Naive thymus-derived CD8-positive, alpha-beta T cell (primary cell): ENCODE results near the gene MAP1LC3C. TPM values are rescaled to one million over a fixed set of nuclear protein-coding genes. Genes with fewer than 3 reads are reported as not detected.

ENCODE experiments used
- ATAC-seq, 2 donors: fragments of 150-1000 bp; cut with Tn5 transposase in 1 of 2; sonication (Bioruptor Pico), chemical (Tn5 transposase) in 1 of 2; 1 replicate in 1 of 2; 2 replicates in 1 of 2; pipeline ENCODE4 v1.10.0; 2021; ENCODE audit warnings: mild to moderate bottlenecking in 2 of 2, moderate library complexity in 2 of 2
- POLR2A ChIA-PET: fragments of 350-600 bp; sonication (Branson Sonifier 250); formaldehyde crosslinking; loops from one replicate; lab custom pipeline; 2021; ENCODE audit warnings: antibody characterized with exemption; lab: Charles Lee
- DNase-seq, 10 donors: peaks; one replicate each; pipeline versions ENCODE4 v3.0.0 to v3.0.0-alpha.2; 2020 to 2022
- H3K27ac Mint-ChIP-seq, 10 donors: one replicate each; pipeline ENCODE4 v1.8.0; 2020 to 2022; ENCODE audit warnings: mild to moderate bottlenecking in 10 of 10, mixed read lengths in 10 of 10, moderate library complexity in 4 of 10, inconsistent platforms in 1 of 10
- H3K27me3 Mint-ChIP-seq, 5 donors: one replicate each; pipeline ENCODE4 v1.8.0; 2021 to 2022; ENCODE audit warnings: mixed read lengths in 5 of 5
- H3K36me3 Mint-ChIP-seq, 3 donors: one replicate each; pipeline ENCODE4 v1.8.0; 2020 to 2022; ENCODE audit warnings: mixed read lengths in 3 of 3, mild to moderate bottlenecking in 2 of 3, inconsistent platforms in 1 of 3
- H3K4me1 Mint-ChIP-seq, 4 donors: one replicate each; pipeline ENCODE4 v1.8.0; 2021 to 2022; ENCODE audit warnings: mixed read lengths in 4 of 4
- H3K4me3 Mint-ChIP-seq, 10 donors: one replicate each; pipeline ENCODE4 v1.8.0; 2020 to 2022; ENCODE audit warnings: mild to moderate bottlenecking in 10 of 10, mixed read lengths in 10 of 10, moderate library complexity in 6 of 10, inconsistent platforms in 1 of 10
- H3K9me3 Mint-ChIP-seq, 9 donors: one replicate each; pipeline ENCODE4 v1.8.0; 2020 to 2022; ENCODE audit warnings: mixed read lengths in 9 of 9, mild to moderate bottlenecking in 3 of 9, inconsistent platforms in 1 of 9, moderate library complexity in 1 of 9
- polyA plus RNA-seq, 3 donors: library from polyadenylated mRNA; unstranded; fragments of 300-500 nt; fragmentation: Illumina TruSeq; gene quantifications; one replicate each; pipeline ENCODE4 v1.2.3, GENCODE V29; 2021
- total RNA-seq, 8 experiments: library from RNA in 2 of 8; stranded (reverse) in 2 of 8; gene quantifications; one replicate each; pipeline ENCODE4 v1.2.3 and lab custom pipeline; 2021 to 2026

The MAP1LC3C gene
- total and polyA plus RNA-seq, 5 experiments from 2014 or later: not detected

DNA sequence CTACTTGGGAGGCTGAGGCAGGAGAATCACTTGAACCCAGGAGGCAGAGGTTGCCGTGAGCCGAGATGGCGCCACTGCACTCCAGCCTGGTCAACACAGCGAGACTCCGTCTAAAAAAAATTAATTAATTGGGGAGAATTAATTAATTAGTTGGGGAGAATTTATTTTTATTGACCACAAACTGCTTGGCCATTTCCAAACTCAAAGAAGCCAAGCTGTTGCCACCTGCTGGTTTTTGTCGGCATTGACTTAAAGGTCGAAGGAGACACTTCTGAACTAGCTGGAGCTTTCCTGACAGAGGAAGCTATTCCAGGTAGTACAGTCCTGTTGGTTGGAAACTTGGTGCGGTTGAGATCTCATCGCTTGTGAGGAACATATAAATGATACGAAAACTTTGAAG lies 13.1 kb downstream of the MAP1LC3C start:
- Mint-ChIP-seq H3K4me3 (no peak overlapping the region), H3K36me3 (no peaks in the 10 kb centered on the region), H3K4me1 (no peaks in the 10 kb centered on the region), H3K27ac (no peak overlapping the region), H3K9me3 (no peaks in the 10 kb centered on the region), H3K27me3 (peaks cover 0 to 5% (median 2%) of the 10 kb centered on the region in 5 donors)
- DNase-seq (no peak), ATAC-seq (no peak)
- POLR2A ChIA-PET: no interaction called here

- no peaks in the 10 kb centered on the region for H3K36me3 Mint-ChIP-seq
- peaks cover 0 to 1% (median 0%) of the 10 kb centered on the region in 9 donors for H3K9me3 Mint-ChIP-seq
- DNase-seq (no peak), ATAC-seq (no peak)
- no peaks in the 10 kb centered on the region for H3K4me1 Mint-ChIP-seq
- no peak overlapping the region for H3K27ac Mint-ChIP-seq
- peaks cover 0 to 1% (median 0%) of the 10 kb centered on the region in 5 donors for H3K27me3 Mint-ChIP-seq
- POLR2A ChIA-PET: no interaction called here
- no peak overlapping the region for H3K4me3 Mint-ChIP-seq
Measured at GRCh38 chr1:241979926-241980325, 19.0 kb downstream of the MAP1LC3C start.

- DNase-seq (no peak), ATAC-seq (no peak)
- H3K9me3 Mint-ChIP-seq: peaks cover 0 to 1% (median 0%) of the 10 kb centered on the region in 9 donors
- H3K27me3 Mint-ChIP-seq: peaks cover 0 to 3% (median 0%) of the 10 kb centered on the region in 5 donors
- H3K4me3 Mint-ChIP-seq: no peak overlapping the region
- POLR2A ChIA-PET: no interaction called here
- H3K27ac Mint-ChIP-seq: no peak overlapping the region
- no peaks in the 10 kb centered on the region for H3K36me3 Mint-ChIP-seq
- no peaks in the 10 kb centered on the region for H3K4me1 Mint-ChIP-seq
Measured at GRCh38 chr1:241979071-241979470, 19.8 kb downstream of the MAP1LC3C start.

DNA sequence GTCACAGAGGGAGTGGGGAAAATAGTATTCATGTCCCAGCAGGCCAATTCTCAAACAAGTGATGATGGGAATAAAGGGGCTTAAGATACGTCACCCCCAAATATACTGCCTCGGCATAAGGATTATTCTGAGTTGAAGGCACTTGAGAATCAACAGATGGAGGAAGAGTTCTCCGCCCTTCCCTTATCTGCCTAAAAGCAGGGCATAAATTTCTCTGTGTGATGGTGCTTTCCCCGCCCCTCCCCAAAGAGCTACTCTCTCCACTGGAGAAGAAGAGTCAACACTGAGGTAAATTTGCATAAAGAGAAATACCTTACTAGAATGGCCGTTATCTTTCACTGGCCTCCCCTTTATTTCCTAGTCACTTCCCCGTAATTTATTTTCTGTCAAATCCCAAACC lies 22.7 kb downstream of the MAP1LC3C start:
- H3K27me3 Mint-ChIP-seq: peaks cover 0 to 6% (median 4%) of the 10 kb centered on the region in 5 donors
- DNase-seq (no peak), ATAC-seq (no peak)
- no peaks in the 10 kb centered on the region for H3K4me1 Mint-ChIP-seq
- peaks cover 0 to 1% (median 0%) of the 10 kb centered on the region in 9 donors for H3K9me3 Mint-ChIP-seq
- H3K36me3 Mint-ChIP-seq: no peaks in the 10 kb centered on the region
- H3K4me3 Mint-ChIP-seq: no peak overlapping the region
- no peak overlapping the region for H3K27ac Mint-ChIP-seq
- POLR2A ChIA-PET: no interaction called here

- Mint-ChIP-seq H3K4me3 (no peak overlapping the region), H3K27me3 (peaks cover 0 to 11% (median 5%) of the 10 kb centered on the region in 5 donors), H3K36me3 (no peaks in the 10 kb centered on the region), H3K9me3 (no peaks in the 10 kb centered on the region), H3K4me1 (no peaks in the 10 kb centered on the region), H3K27ac (no peak overlapping the region)
- DNase-seq (no peak), ATAC-seq (no peak)
- POLR2A ChIA-PET: no interaction called here
Measured at GRCh38 chr1:241972703-241973369, 26.1 kb downstream of the MAP1LC3C start.

DNA sequence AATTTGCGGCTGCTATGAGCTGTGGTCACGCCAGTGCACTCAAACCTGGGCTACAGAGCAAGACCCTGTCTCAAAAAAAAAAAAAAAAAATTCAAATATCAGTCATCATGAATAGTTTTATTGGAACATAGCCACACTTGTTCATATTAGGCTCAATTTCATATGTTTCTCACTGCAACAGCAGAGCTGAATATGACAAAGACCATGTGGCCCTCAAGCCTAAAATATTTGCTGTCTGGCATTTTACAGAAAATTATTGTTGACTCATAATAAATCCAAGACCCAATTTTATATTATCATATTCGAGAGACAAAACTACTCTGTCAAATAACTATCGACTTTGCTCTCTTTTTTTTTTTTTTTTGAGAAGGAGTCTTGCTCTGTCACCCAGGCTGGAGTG lies 30.3 kb downstream of the MAP1LC3C start:
- POLR2A ChIA-PET: no interaction called here
- ATAC-seq (no peak), DNase-seq (no peak)
- no peak overlapping the region for H3K27ac Mint-ChIP-seq
- peaks cover 0 to 11% (median 3%) of the 10 kb centered on the region in 5 donors for H3K27me3 Mint-ChIP-seq
- no peaks in the 10 kb centered on the region for H3K4me1 Mint-ChIP-seq
- H3K36me3 Mint-ChIP-seq: no peaks in the 10 kb centered on the region
- H3K4me3 Mint-ChIP-seq: no peak overlapping the region
- H3K9me3 Mint-ChIP-seq: no peaks in the 10 kb centered on the region

- peak overlapping the region in 1 of 10 donors; percentile 4 for H3K4me3 Mint-ChIP-seq
- no peak overlapping the region for H3K27ac Mint-ChIP-seq
Measured at GRCh38 chr1:241964550-241965282, 34.2 kb downstream of the MAP1LC3C start.

DNA sequence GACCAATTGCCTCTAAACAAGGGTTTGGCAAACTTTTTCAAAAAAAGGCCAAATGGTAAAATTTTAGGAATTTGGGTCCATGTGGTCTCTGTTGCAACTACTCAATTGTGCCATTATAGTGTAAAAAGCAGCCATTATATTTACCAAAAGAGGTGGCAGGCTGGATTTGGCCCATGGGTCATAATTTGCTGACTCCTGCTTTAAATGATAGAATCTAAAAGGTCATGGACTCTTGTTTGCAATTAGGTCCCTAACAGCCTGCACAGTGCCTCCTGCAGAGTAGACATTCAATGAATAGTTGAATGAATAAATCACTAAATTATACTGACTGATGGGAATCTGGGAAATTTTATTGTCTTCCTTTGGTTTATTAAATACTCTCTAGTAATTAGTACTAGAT lies 35.2 kb downstream of the MAP1LC3C start:
- H3K27ac Mint-ChIP-seq: no peak overlapping the region
- H3K9me3 Mint-ChIP-seq: no peaks in the 10 kb centered on the region
- H3K4me1 Mint-ChIP-seq: no peaks in the 10 kb centered on the region
- DNase-seq (no peak), ATAC-seq (no peak)
- no peaks in the 10 kb centered on the region for H3K27me3 Mint-ChIP-seq
- POLR2A ChIA-PET: no interaction called here
- H3K36me3 Mint-ChIP-seq: no peaks in the 10 kb centered on the region
- H3K4me3 Mint-ChIP-seq: no peak overlapping the region

More at GRCh38 chr1:241964550-241965282, 34.2 kb downstream of the MAP1LC3C start:
- H3K27me3 Mint-ChIP-seq: no peaks in the 10 kb centered on the region
- H3K4me1 Mint-ChIP-seq: no peaks in the 10 kb centered on the region
- POLR2A ChIA-PET: no interaction called here
- DNase-seq: no peak
- no peaks in the 10 kb centered on the region for H3K9me3 Mint-ChIP-seq
- no peaks in the 10 kb centered on the region for H3K36me3 Mint-ChIP-seq
- ATAC-seq: no peak

DNA sequence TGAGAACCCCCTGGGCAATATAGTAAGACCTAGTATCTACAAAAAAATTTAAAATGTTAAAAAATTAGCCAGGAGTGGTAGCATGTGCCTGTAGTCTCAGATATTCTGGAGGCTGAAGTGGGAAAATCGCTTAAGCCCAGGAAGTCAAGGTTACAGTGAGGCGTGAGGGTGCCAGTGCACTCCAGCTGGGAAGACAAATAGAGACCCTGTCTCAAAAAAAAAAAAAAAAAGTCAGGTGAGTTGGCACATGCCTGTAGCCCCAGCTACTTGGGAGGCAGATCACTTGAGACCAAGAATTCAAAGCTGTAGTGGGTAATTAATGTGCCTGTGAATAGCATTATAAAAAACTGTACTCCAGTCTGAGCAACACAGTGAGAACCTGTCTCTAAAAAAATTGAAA lies 36.7 kb downstream of the MAP1LC3C start:
- no peaks in the 10 kb centered on the region for H3K4me1 Mint-ChIP-seq
- POLR2A ChIA-PET: no interaction called here
- H3K36me3 Mint-ChIP-seq: no peaks in the 10 kb centered on the region
- no peak for DNase-seq
- H3K9me3 Mint-ChIP-seq: no peaks in the 10 kb centered on the region
- no peak overlapping the region for H3K4me3 Mint-ChIP-seq
- no peaks in the 10 kb centered on the region for H3K27me3 Mint-ChIP-seq
- no peak overlapping the region for H3K27ac Mint-ChIP-seq
- no peak for ATAC-seq

- DNase-seq: no peak
- no peak within 1 kb of the TSS for H3K4me3 Mint-ChIP-seq
- H3K36me3 Mint-ChIP-seq: no peaks in the 10 kb centered on the region
- peaks cover 0 to 3% (median 0%) of the 10 kb centered on the region in 5 donors for H3K27me3 Mint-ChIP-seq
- no peaks in the 10 kb centered on the region for H3K9me3 Mint-ChIP-seq
- POLR2A ChIA-PET: no interaction called here
- no peak within 1 kb of the TSS for H3K27ac Mint-ChIP-seq
- no peaks in the 10 kb centered on the region for H3K4me1 Mint-ChIP-seq
- ATAC-seq: no peak
Measured at GRCh38 chr1:241957692-241958494, 41.0 kb downstream of the MAP1LC3C start, which contains the start of gene BECN2. BECN2 (plus strand) TSS chr1:241957767; CDS start chr1:241957767, 0 bp downstream.

DNA sequence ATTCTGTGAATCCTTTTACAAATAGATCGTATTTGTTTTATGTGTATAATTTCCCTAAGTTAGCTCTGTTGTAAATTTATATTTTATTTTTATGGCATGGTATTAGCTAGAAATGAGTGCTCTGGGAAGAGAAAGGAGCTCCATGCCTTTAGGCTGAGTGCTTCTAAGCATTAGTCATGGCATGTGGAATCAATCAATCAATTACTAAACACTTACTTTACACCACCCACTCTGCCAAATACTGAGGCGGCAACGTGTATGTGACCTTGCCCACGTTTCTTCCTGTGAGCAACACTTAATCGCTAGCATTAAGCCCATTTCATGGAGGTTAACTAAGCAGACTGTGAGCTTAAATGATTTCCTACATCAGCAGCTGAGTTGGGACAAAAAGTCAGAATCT lies 48.5 kb downstream of the MAP1LC3C start:
- no peak overlapping the region for H3K27ac Mint-ChIP-seq
- POLR2A ChIA-PET: no interaction called here
- H3K9me3 Mint-ChIP-seq: no peaks in the 10 kb centered on the region
- DNase-seq: no peak
- H3K4me1 Mint-ChIP-seq: no peaks in the 10 kb centered on the region
- H3K4me3 Mint-ChIP-seq: no peak overlapping the region
- H3K27me3 Mint-ChIP-seq: peaks cover 0 to 3% (median 0%) of the 10 kb centered on the region in 5 donors
- no peak for ATAC-seq
- no peaks in the 10 kb centered on the region for H3K36me3 Mint-ChIP-seq

DNA sequence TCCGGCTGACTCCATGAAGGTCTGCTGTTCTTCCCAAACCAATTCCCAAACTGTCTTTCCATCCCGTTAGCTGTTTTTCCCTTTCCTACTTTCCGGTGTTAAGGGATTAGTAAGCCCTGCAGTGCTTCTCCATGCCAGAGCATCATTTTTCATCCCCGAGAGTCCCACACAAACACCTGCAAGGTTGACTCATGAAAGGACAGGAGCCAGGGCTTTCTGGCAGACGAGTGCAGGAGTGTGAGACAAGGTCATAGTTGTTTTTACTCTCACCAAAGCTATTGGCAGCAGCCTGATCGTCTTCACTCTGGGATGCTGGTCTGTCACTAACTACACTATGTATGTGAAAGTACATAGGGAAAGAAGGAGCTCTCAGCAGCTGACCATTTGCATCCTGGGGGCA lies 51.5 kb downstream of the MAP1LC3C start:
- H3K9me3 Mint-ChIP-seq: no peaks in the 10 kb centered on the region
- POLR2A ChIA-PET: no interaction called here
- peaks cover 0 to 3% (median 1%) of the 10 kb centered on the region in 5 donors for H3K27me3 Mint-ChIP-seq
- no peak overlapping the region for H3K27ac Mint-ChIP-seq
- no peak overlapping the region for H3K4me3 Mint-ChIP-seq
- no peaks in the 10 kb centered on the region for H3K36me3 Mint-ChIP-seq
- DNase-seq (no peak), ATAC-seq (no peak)
- no peaks in the 10 kb centered on the region for H3K4me1 Mint-ChIP-seq
